Keratinocyte (primary cell): ENCODE data around the gene TELO2.

Experiments
- CTCF ChIP-seq, 3 experiments: IDR thresholded peaks in 1 of 3; conservative IDR thresholded peaks in 1 of 3; optimal IDR thresholded peaks in 1 of 3; 2 replicates in 2 of 3; 3 replicates in 1 of 3; pipeline versions ENCODE3 to v1.5.1; 2011; ENCODE audit warnings: low read length in 3 of 3, mild to moderate bottlenecking in 3 of 3, moderate library complexity in 2 of 3, control low read depth in 1 of 3, inconsistent platforms in 1 of 3; ENCODE audit not compliant: insufficient read depth in 2 of 3; ENCODE audit errors: extremely low read depth in 1 of 3
- EZH2 ChIP-seq: IDR thresholded peaks from one replicate; pipeline ENCODE4 v1.6.1; 2012; ENCODE audit warnings: inconsistent platforms, mild to moderate bottlenecking, low read length, moderate library complexity

GRCh38 chr16:1530349-1530882 lies 37.3 kb downstream of the TELO2 start:
- TF ChIP-seq CTCF (optimal IDR thresholded peaks at IDR 0.05 in 1 of 3, IDR thresholded peaks at IDR 0.05 in 1 of 3, conservative IDR thresholded peaks at IDR 0.05 in 1 of 3; ENCODE audit: extremely low read depth in 1 of 3, insufficient read depth in 2 of 3, low read length in 3 of 3) (no peak), EZH2 (no peak)
